ENCODE measurements around the gene TCTN3.
"Not testable (repeated sequence)": the region's sequence is repeated elsewhere in the genome, so short reads cannot be mapped to it uniquely, and the experiment has no call there.

TCTN3 gene

DNA sequence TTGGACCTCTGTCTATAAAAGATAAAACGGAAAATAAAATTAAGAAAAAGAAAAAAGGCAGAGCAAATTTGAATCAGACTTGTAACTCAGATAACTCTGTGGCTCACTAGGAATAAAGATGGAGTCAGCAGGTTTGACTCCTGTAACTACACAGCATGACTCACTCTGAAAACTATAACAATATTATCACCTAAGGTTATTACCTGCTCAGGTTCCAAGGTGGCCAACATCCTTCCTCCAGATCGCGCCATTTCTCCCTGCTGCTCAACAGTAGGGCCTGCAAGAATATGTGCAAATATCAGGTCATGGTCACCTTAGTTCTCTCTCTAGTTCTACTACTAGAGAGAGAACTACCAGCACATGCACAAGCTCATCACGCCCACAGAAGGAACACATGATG is 67.2 kb downstream of the TCTN3 start:
- DNase-seq = peak in 1 of 2 donors; percentile 12

DNA sequence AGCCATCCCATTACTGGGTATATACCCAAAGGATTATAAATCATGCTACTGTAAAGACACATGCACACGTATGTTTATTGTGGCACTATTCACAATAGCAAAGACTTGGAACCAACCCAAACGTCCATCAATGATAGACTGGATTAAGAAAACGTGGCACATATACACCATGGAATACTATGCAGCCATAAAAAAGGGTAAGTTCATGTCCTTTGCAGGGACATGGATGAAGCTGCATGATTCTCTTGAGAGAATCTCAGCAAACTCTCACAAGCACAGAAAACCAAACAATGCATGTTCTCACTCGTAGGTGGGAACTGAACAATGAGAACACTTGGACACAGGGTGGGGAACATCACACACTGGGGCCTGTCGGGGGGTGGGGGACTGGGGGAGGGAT is 73.3 kb downstream of the TCTN3 start:
- DNase-seq = not testable (repeated sequence)

DNA sequence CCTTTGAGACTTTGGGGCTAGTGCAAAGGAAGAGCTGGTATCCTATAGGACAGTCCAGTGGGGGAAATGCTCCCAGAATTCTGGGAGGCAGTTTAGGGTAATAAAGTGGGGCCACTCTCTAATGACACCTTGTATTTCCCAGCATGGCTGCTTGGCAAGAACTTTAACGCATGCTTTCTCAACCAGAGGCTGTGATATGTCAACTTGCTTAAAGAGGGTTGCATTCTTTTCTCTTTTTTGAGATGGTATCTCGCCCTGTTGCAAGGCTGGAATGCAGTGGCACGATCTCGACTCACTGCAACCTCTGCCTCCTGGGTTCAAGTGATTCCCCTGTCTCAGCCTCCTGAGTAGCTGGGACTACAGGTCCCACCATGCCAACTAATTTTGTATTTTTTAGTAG is 75.6 kb downstream of the TCTN3 start:
- DNase-seq = no peak

DNA sequence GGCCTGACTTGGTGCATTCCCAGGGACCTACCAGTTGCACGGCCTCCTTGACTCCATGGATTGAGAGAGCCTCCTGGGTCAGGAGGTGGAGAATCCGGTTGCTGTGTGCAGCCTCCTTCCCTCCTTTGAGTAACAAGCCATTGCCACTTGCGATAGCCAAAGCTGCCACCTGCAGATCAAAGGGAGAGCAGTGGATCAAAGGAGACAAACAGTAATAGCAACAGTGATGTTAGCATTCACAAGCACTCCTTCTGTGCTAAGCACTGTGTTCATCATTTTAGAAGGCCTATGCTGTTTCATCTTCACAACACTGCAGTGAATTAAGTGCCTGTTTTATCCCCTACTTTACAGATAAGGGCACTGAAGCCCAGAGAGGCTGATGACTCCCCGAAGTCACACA is 77.3 kb downstream of the TCTN3 start:
- no peak for DNase-seq

All from inflammatory macrophage (primary cell).